K562 (cell line): ENCODE data around the gene SLC25A26. TPM values are rescaled to one million over a fixed set of nuclear protein-coding genes. Genes with fewer than 3 reads are reported as not detected.
"Not testable (repeated sequence)": the region's sequence is repeated elsewhere in the genome, so short reads cannot be mapped to it uniquely, and the experiment has no call there.

Experiments used
- ATAC-seq: fragments of 200-7000 bp; cut with Tn5 transposase; 3 replicates; pipeline ENCODE4 v1.9.1; 2020; ENCODE audit warnings: moderate library complexity
- BruUV-seq: library from RNA; stranded (reverse); fragments of 400-500 nt; replicated peaks from 2 replicates; lab custom pipeline; 2021; lab: Mats Ljungman, UMichigan
- CTCF ChIA-PET: fragments of 300-600 bp; formaldehyde crosslinking; extraction: SDS; loops from one replicate; lab custom pipeline; 2021; ENCODE audit warnings: low intra/inter-chr PET ratio; lab: Yijun Ruan, JAX
- POLR2A ChIA-PET: fragments of 300-600, 350-650 bp; sonication (Branson Sonifier 250); formaldehyde crosslinking; extraction: SDS; loops from one replicate; lab custom pipeline; 2021; ENCODE audit warnings: antibody characterized with exemption, inconsistent platforms; lab: Yijun Ruan, JAX
- DNase-seq, 4 experiments: peaks; one replicate each; pipeline versions ENCODE4 v3.0.0 to v3.0.0-alpha.2; 2011 to 2018; ENCODE audit warnings: low spot score in 3 of 4, mixed read lengths in 3 of 4; ENCODE audit errors: extremely low read depth in 1 of 4
- FAIRE-seq: peaks from 2 replicates; lab custom pipeline; 2011; peaks lifted over from hg19 to GRCh38; lab: Jason Lieb, UNC
- H2AFZ ChIP-seq: 2 replicates; pipeline ENCODE4 v1.6.0; 2011; ENCODE audit warnings: low read depth, low read length, control low read depth, inconsistent platforms
- H3K27ac ChIP-seq: fragments of 200-600 bp; 3 replicates; pipeline ENCODE4 v1.8.0; 2011; ENCODE audit warnings: low read depth, mild to moderate bottlenecking, control low read depth, inconsistent platforms, low read length, moderate library complexity, mixed read lengths; ENCODE audit errors: extremely low read depth
- H3K27me3 ChIP-seq, 2 experiments: fragments of 300-600 bp in 1 of 2; 2 replicates in 1 of 2; 3 replicates in 1 of 2; pipeline versions ENCODE4 v1.6.0 to v1.8.0; 2011; ENCODE audit warnings: inconsistent platforms in 2 of 2, low read length in 2 of 2, mild to moderate bottlenecking in 1 of 2, mixed read lengths in 1 of 2, moderate library complexity in 1 of 2; ENCODE audit not compliant: control insufficient read depth in 2 of 2, insufficient read depth in 2 of 2
- H3K36me3 ChIP-seq: fragments of 300-600 bp; 3 replicates; pipeline ENCODE4 v1.8.0; 2011; ENCODE audit warnings: mild to moderate bottlenecking, low read length, inconsistent platforms; ENCODE audit not compliant: control insufficient read depth, insufficient read depth
- H3K4me1 ChIP-seq, 2 experiments: fragments of 200-600 bp in 1 of 2; replicated peaks in 1 of 2; 2 replicates in 1 of 2; 3 replicates in 1 of 2; pipeline versions ENCODE4 v1.5.1 to v1.8.0; 2011; ENCODE audit warnings: inconsistent platforms in 2 of 2, low read length in 2 of 2, mild to moderate bottlenecking in 1 of 2, mixed read lengths in 1 of 2, moderate library complexity in 1 of 2; ENCODE audit not compliant: control insufficient read depth in 2 of 2, insufficient read depth in 2 of 2
- H3K4me2 ChIP-seq: 2 replicates; pipeline ENCODE4 v1.6.1; 2011; ENCODE audit warnings: low read length, control low read depth, inconsistent platforms, mixed read lengths; ENCODE audit not compliant: insufficient read depth
- H3K4me3 ChIP-seq: fragments of 200-600 bp; sonication (generic), shearing (Covaris generic); 2 replicates; pipeline ENCODE4 v1.5.1; 2016; ENCODE audit warnings: control low read depth, inconsistent platforms
- H3K79me2 ChIP-seq: fragments of 200-600 bp; 3 replicates; pipeline ENCODE4 v1.8.0; 2011; ENCODE audit warnings: low read length, inconsistent platforms; ENCODE audit not compliant: control insufficient read depth, insufficient read depth
- H3K9ac ChIP-seq, 2 experiments: 2 replicates each; pipeline versions ENCODE4 v1.6.0 to v1.6.1; 2011; ENCODE audit warnings: low read depth in 2 of 2, low read length in 2 of 2, control low read depth in 1 of 2, inconsistent platforms in 1 of 2, mild to moderate bottlenecking in 1 of 2, mixed read lengths in 1 of 2; ENCODE audit not compliant: insufficient read depth in 1 of 2
- H3K9me1 ChIP-seq: one replicate; pipeline ENCODE4 v1.6.0; 2011; ENCODE audit warnings: inconsistent platforms, mild to moderate bottlenecking, low read length, moderate library complexity; ENCODE audit not compliant: control insufficient read depth, insufficient read depth
- H3K9me3 ChIP-seq: replicated peaks from 2 replicates; pipeline ENCODE4 v1.5.1; 2011; ENCODE audit warnings: low read depth, low read length, inconsistent platforms; ENCODE audit not compliant: control insufficient read depth, insufficient read depth
- H4K20me1 ChIP-seq: replicated peaks from 2 replicates; pipeline ENCODE4 v1.6.1; 2011; ENCODE audit warnings: low read length, inconsistent platforms, mixed read lengths; ENCODE audit not compliant: control insufficient read depth, insufficient read depth
- GTF2F1 ChIP-seq: IDR thresholded peaks from 2 replicates; pipeline ENCODE4 v1.6.1; 2011; ENCODE audit warnings: low read depth, low read length, improper control_type of control experiment
- HMGXB4 ChIP-seq: sonication (generic); formaldehyde crosslinking; IDR thresholded peaks from 2 replicates; pipeline ENCODE4 v1.8.1; 2023; ENCODE audit warnings: mild to moderate bottlenecking, missing genetic modification reagents
- MAFK ChIP-seq: IDR thresholded peaks from 2 replicates; pipeline ENCODE4 v1.6.1; 2011; ENCODE audit warnings: low read length, improper control_type of control experiment
- ZNF316 ChIP-seq: fragments of 450-650 bp; IDR thresholded peaks from 2 replicates; pipeline ENCODE4 v1.6.1; 2016
- WGBS: fragments of 100-300 bp; shearing (Covaris generic); methylation state at CpG from one replicate; pipeline ENCODE4 v1.1.6; 2016; ENCODE audit warnings: low coverage, mixed read lengths; ENCODE audit not compliant: insufficient coverage; ENCODE audit errors: missing lambda C conversion rate; 5-methylcytosine and 5-hydroxymethylcytosine counted together
- in situ Hi-C: fragments of 300-500 bp; cut with MboI; formaldehyde crosslinking; loops from 4 replicates; pipeline ENCODE4 v1.15.0; 2018; ENCODE audit warnings: inconsistent platforms, mixed read lengths
- intact Hi-C: fragments of 100-400 bp; cut with micrococcal nuclease; formaldehyde crosslinking; loops from 2 replicates; pipeline ENCODE4 v1.14.2; 2022
- polyA plus RNA-seq, 8 experiments: library from polyadenylated mRNA; depleted of rRNA in 4 of 8; stranded (reverse) in 5 of 8; unstranded in 3 of 8; fragments of >200 nt; fragmentation: Nextera tagmentation in 2 of 8; fragmentation: Illumina TruSeq in 1 of 8; extraction: Ambion mirVana in 2 of 8; extraction: Trizol in 1 of 8; gene quantifications; 2 replicates each; pipeline versions ENCODE4 v1.2.1 to v1.2.3, GENCODE V29; 2011 to 2014; ENCODE audit warnings: inconsistent platforms in 1 of 8, missing spikeins in 1 of 8
- total RNA-seq, 7 experiments: library from RNA; depleted of rRNA in 6 of 7; stranded (reverse); fragments of >200 nt in 6 of 7; fragmentation: Illumina TruSeq in 2 of 7; extraction: Trizol in 2 of 7; gene quantifications; 2 replicates each; pipeline versions ENCODE4 v1.2.1 to v1.2.3, GENCODE V29; 2011 to 2021; ENCODE audit warnings: low replicate concordance in 1 of 7
- TF ChIP-seq, protein P1 (sequence below), 2 experiments: fragments of 450-650 bp; IDR thresholded peaks; 2 replicates each; pipeline ENCODE4 v1.6.1; 2018; ENCODE audit warnings: mild to moderate bottlenecking in 2 of 2, low read depth in 1 of 2; ENCODE audit not compliant: partially characterized antibody in 2 of 2

Gene SLC25A26
- total and polyA plus RNA-seq, 9 of the 15 experiments (the other 6 are each of a cell fraction or from before 2014, with no cell fraction given) = 7.2 to 29.1 (median 12.6) TPM

GRCh38 chr3:66297900-66298299, 77.1 kb downstream of the SLC25A26 start (continued):
- TF ChIP-seq, protein P1, sequence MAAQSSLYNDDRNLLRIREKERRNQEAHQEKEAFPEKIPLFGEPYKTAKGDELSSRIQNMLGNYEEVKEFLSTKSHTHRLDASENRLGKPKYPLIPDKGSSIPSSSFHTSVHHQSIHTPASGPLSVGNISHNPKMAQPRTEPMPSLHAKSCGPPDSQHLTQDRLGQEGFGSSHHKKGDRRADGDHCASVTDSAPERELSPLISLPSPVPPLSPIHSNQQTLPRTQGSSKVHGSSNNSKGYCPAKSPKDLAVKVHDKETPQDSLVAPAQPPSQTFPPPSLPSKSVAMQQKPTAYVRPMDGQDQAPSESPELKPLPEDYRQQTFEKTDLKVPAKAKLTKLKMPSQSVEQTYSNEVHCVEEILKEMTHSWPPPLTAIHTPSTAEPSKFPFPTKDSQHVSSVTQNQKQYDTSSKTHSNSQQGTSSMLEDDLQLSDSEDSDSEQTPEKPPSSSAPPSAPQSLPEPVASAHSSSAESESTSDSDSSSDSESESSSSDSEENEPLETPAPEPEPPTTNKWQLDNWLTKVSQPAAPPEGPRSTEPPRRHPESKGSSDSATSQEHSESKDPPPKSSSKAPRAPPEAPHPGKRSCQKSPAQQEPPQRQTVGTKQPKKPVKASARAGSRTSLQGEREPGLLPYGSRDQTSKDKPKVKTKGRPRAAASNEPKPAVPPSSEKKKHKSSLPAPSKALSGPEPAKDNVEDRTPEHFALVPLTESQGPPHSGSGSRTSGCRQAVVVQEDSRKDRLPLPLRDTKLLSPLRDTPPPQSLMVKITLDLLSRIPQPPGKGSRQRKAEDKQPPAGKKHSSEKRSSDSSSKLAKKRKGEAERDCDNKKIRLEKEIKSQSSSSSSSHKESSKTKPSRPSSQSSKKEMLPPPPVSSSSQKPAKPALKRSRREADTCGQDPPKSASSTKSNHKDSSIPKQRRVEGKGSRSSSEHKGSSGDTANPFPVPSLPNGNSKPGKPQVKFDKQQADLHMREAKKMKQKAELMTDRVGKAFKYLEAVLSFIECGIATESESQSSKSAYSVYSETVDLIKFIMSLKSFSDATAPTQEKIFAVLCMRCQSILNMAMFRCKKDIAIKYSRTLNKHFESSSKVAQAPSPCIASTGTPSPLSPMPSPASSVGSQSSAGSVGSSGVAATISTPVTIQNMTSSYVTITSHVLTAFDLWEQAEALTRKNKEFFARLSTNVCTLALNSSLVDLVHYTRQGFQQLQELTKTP (IDR thresholded peaks at IDR 0.05; ENCODE audit: low read depth in 1 of 2, partially characterized antibody in 2 of 2) = no peak
- TF ChIP-seq GTF2F1 (no peak), HMGXB4 (CRISPR knock-in tag) (no peak)

GRCh38 chr3:66298591-66298990, 77.8 kb downstream of the SLC25A26 start:
- in situ Hi-C loops = no loop called here
- 13% methylated on average over 1 of the region's 1 CpG for WGBS
- no peak overlapping the region for H3K4me3 ChIP-seq
- CTCF ChIA-PET = no interaction called here
- no peaks in the 10 kb centered on the region for H3K79me2 ChIP-seq
- H3K27me3 ChIP-seq = no peaks in the 10 kb centered on the region
- intact Hi-C loops = no loop called here
- DNase-seq = no peak
- H2AFZ ChIP-seq = no peak overlapping the region
- H3K4me1 ChIP-seq = no peaks in the 10 kb centered on the region; a peak in 1 of 5 replicates
- no peaks in the 10 kb centered on the region for H3K36me3 ChIP-seq
- TF ChIP-seq ZNF316 (0 out of 2 replicates have a peak, but pooled peaks have one; percentile 4), MAFK (no peak)
- TF ChIP-seq, all 486 proteins: peak for 1
- POLR2A ChIA-PET = no interaction called here
- H3K9me3 ChIP-seq = no peaks in the 10 kb centered on the region
- ATAC-seq (no peak), FAIRE-seq (no peak)
- BruUV-seq = no TSS peak
- no peaks in the 10 kb centered on the region for H3K9me1 ChIP-seq
- no peak overlapping the region for H3K4me2 ChIP-seq
- H3K27ac ChIP-seq = no peak overlapping the region
- no peak overlapping the region for H3K9ac ChIP-seq
- H4K20me1 ChIP-seq = no peaks in the 10 kb centered on the region

- H3K27ac ChIP-seq, H3K79me2 ChIP-seq, H2AFZ ChIP-seq, H3K9me3 ChIP-seq, H3K4me1 ChIP-seq, POLR2A ChIA-PET, CTCF ChIA-PET, H3K36me3 ChIP-seq, H3K4me2 ChIP-seq, H3K27me3 ChIP-seq, H4K20me1 ChIP-seq, intact Hi-C loops, H3K4me3 ChIP-seq, H3K9ac ChIP-seq, ATAC-seq, DNase-seq, in situ Hi-C loops, BruUV-seq, H3K9me1 ChIP-seq, FAIRE-seq: not testable (repeated sequence)
- WGBS = 51% methylated on average over 7 of the region's 7 CpGs
Measured at GRCh38 chr3:66299085-66299484, 78.3 kb downstream of the SLC25A26 start.
